GM18867 (cell line): Measurements from ENCODE around the gene PPME1.
"Not testable (repeated sequence)": the region's sequence is repeated elsewhere in the genome, so short reads cannot be mapped to it uniquely, and the experiment has no call there.

Experiments
- ATAC-seq: cut with Tn5 transposase; IDR thresholded peaks from one replicate; pipeline ENCODE4 v1.9.1; 2021; ENCODE audit warnings: mild to moderate bottlenecking, moderate library complexity; ENCODE audit not compliant: unreplicated experiment

PPME1 gene

GRCh38 chr11:74170694-74171629 is at the start of gene PPME1, which contains the start of gene C2CD3:
TSS of gene PPME1 (plus strand) at chr11:74171289. CDS start at chr11:74171422, 133 bp downstream.
TSS of gene C2CD3 (minus strand) at chr11:74171002. CDS start at chr11:74170792, 210 bp downstream.
- peak; percentile 94 for ATAC-seq

- no peak for ATAC-seq
These were observed 49.3 kb upstream of the PPME1 start for GRCh38 chr11:74121804-74122203.

GRCh38 chr11:74123008-74123448 is 48.1 kb upstream of the PPME1 start:
- ATAC-seq: no peak

- ATAC-seq: not testable (repeated sequence)
These were observed 42.0 kb upstream of the PPME1 start for GRCh38 chr11:74129121-74129520.

- ATAC-seq: no peak
These were observed 38.3 kb upstream of the PPME1 start for GRCh38 chr11:74132833-74133232.

GRCh38 chr11:74133436-74133835 is 37.7 kb upstream of the PPME1 start:
- ATAC-seq: no peak

GRCh38 chr11:74134661-74135060 is 36.4 kb upstream of the PPME1 start:
- ATAC-seq: no peak

GRCh38 chr11:74135127-74135840 is 35.8 kb upstream of the PPME1 start:
- ATAC-seq: no peak

- no peak for ATAC-seq
These were observed 33.1 kb upstream of the PPME1 start for GRCh38 chr11:74138021-74138420.

GRCh38 chr11:74138572-74138971 is 32.5 kb upstream of the PPME1 start:
- ATAC-seq: no peak

- ATAC-seq: no peak
These were observed 31.8 kb upstream of the PPME1 start for GRCh38 chr11:74139151-74139918.

GRCh38 chr11:74139919-74140431 is 31.1 kb upstream of the PPME1 start:
- not testable (repeated sequence) for ATAC-seq

GRCh38 chr11:74141241-74141695 is 29.8 kb upstream of the PPME1 start:
- ATAC-seq: no peak

GRCh38 chr11:74141908-74142307 is 29.2 kb upstream of the PPME1 start:
- no peak for ATAC-seq

GRCh38 chr11:74142624-74143023 is 28.5 kb upstream of the PPME1 start:
- no peak for ATAC-seq

- ATAC-seq: no peak
These were observed 26.5 kb upstream of the PPME1 start for GRCh38 chr11:74144592-74144991.

- no peak for ATAC-seq
These were observed 23.7 kb upstream of the PPME1 start for GRCh38 chr11:74147199-74147929.

GRCh38 chr11:74153224-74153623 is 17.9 kb upstream of the PPME1 start:
- ATAC-seq: no peak

GRCh38 chr11:74154620-74155281 is 16.3 kb upstream of the PPME1 start:
- no peak for ATAC-seq
